ENCODE data around the gene MEFV. TPM values are rescaled to one million over a fixed set of nuclear protein-coding genes. Genes with fewer than 3 reads are reported as not detected.

MEFV gene
- total RNA-seq, 4 donors from 2014 or later: 0.21 to 12.0 (median 1.1) TPM

DNA sequence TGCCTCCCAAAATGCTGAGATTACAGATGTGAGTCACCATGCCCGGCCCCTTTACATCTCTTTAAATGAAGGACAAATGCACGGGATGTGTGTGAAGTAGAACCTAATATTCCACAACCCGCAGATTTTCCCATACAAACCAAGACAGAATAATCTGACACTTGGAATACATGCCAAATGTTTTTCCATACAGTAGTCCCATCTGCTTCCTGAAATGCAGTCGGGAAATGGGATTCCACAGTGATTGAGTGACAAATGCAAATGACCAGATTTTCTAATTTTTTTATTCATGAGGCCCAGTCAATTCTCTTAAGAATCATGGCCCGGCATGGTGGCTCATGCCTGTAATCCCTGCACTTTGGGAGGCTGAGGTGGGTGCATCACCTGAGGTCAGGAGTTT is 14.7 kb downstream of the MEFV start:
- Histone ChIP-seq H3K4me1 (no peaks in the 10 kb centered on the region), H3K4me3 (no peak overlapping the region), H3K36me3 (no peaks in the 10 kb centered on the region), H3K27ac (no peak overlapping the region), H3K27me3 (no peaks in the 10 kb centered on the region), H3K9me3 (no peaks in the 10 kb centered on the region)
- DNase-seq: no peak
- TF ChIP-seq POLR2A (IDR thresholded peaks at IDR 0.05): no peak
- TF ChIP-seq, protein P1, sequence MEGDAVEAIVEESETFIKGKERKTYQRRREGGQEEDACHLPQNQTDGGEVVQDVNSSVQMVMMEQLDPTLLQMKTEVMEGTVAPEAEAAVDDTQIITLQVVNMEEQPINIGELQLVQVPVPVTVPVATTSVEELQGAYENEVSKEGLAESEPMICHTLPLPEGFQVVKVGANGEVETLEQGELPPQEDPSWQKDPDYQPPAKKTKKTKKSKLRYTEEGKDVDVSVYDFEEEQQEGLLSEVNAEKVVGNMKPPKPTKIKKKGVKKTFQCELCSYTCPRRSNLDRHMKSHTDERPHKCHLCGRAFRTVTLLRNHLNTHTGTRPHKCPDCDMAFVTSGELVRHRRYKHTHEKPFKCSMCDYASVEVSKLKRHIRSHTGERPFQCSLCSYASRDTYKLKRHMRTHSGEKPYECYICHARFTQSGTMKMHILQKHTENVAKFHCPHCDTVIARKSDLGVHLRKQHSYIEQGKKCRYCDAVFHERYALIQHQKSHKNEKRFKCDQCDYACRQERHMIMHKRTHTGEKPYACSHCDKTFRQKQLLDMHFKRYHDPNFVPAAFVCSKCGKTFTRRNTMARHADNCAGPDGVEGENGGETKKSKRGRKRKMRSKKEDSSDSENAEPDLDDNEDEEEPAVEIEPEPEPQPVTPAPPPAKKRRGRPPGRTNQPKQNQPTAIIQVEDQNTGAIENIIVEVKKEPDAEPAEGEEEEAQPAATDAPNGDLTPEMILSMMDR (IDR thresholded peaks at IDR 0.05): no peak
- intact Hi-C loops (cut with DNase I; ENCODE audit: low total_unique reads): no loop called here

DNA sequence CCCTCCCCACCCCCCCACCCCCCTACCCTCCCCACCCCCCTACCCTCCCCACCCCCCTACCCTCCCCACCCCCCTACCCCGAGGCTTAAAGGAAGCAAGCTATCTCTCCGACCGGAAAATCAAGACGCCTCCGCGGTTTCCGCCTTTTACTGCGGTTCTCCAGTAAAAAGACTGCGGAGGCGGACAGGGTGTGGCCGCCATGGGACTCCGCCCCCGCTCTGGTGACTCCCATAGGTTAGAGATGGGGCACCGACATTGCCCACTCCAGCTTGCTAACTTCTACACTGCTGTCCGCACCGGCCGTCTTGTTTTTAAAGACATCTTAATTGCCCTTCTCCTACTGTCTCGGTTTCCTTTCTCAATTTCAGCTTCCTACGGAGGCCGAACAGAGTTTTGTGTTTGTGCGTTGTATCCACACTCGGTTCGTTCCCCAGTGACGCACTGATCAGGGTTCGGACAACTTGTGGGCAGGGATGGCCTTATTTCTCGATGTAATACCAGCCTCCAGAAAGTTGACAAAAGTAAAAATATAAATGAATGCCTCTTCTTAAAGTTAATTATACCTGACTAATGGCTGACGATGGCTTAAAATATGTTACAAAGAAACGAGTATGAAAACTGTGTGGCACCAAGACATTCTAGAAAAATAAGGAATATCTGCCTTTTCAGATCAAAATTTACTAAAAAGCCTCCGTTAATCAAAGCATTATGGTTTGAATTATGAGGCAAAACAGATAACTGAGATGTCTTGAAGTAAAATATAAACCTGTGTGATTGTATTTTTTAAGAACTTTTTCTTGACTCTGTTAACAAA is 20.4 kb downstream of the MEFV start:
- no peaks in the 10 kb centered on the region for H3K36me3 ChIP-seq
- DNase-seq: peak; percentile 35 to 37
- H3K9me3 ChIP-seq: no peaks in the 10 kb centered on the region
- no peak overlapping the region for H3K4me3 ChIP-seq
- no peaks in the 10 kb centered on the region for H3K27me3 ChIP-seq
- H3K4me1 ChIP-seq: peaks cover 0 to 5% of the 10 kb centered on the region in 2 donors
- no peak overlapping the region for H3K27ac ChIP-seq
- TF ChIP-seq, protein P1 (IDR thresholded peaks at IDR 0.05): no peak
- no peak for TF ChIP-seq POLR2A (IDR thresholded peaks at IDR 0.05)
- intact Hi-C loops (cut with DNase I; ENCODE audit: low total_unique reads): no loop called here

DNA sequence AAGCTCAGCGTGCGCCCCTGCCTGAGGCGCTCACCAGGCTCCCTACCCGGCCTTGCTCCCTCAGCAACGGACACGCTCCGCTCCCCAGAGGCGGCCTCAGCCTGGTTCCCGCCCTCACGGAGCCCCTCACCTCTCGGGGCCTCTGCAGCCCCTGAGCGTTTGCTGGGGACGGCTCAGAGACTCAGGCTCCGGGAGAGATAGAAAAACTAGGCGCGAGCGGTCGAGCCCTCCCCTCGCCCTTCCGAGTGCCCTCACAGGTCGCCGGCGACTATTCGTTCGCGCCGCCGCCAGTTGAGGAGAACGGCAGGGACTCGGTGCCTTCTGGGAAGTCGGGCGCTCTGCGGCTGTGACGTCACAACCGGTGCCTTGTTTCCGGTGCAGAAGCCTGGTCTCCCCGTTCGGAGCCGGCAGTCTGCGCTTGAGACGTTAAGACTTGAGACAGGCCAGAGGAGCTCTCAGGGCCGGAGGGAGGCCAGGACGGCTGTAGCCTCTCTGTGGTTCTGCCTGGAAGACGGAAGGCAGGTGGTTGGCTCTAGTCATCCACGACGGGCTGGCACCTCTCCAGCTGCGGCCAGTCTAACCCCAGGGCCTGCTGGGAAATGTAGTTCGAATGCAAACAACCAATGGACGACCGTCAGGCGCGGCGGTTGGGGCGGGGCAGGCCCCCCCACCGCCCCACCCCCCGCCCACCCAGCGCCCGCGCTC is 21.4 kb downstream of the MEFV start, which contains the start of gene ZNF200:
Gene ZNF200 (minus strand): TSS at position 302 of the 705 bp plus-strand sequence. CDS start 1,403 bp downstream, outside the sequence.
- TF ChIP-seq, protein P1 (IDR thresholded peaks at IDR 0.05): no peak
- peak in 1 of 2 donors; percentile 43 for TF ChIP-seq POLR2A (IDR thresholded peaks at IDR 0.05)
- H3K27me3 ChIP-seq: no peaks in the 10 kb centered on the region
- peak within 1 kb of the TSS; percentile 96 to 99 for H3K27ac ChIP-seq
- intact Hi-C loops (cut with DNase I; ENCODE audit: low total_unique reads): no loop called here
- H3K4me3 ChIP-seq: peak within 1 kb of the TSS; percentile 69 to 79
- H3K4me1 ChIP-seq: peaks cover 0 to 5% of the 10 kb centered on the region in 2 donors
- H3K9me3 ChIP-seq: no peaks in the 10 kb centered on the region
- H3K36me3 ChIP-seq: no peaks in the 10 kb centered on the region
- peak; percentile 94 to 96 for DNase-seq

DNA sequence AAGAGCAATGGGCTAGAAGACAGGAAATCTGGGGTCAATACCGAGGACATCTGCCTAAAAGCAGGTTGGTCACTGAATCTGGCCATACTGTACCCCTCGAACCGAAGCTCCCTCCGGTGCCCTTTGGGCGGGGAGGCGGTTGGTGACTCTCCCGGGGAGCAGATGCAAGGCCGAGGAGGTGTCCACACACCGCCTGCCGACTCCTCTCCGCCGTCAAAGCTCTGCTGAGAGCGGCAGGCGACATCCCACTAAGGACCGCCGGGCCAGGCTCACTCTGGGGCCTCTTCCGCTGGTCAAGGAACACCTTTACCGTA is 21.9 kb downstream of the MEFV start:
- Histone ChIP-seq H3K27ac (peak overlapping the region; percentile 96 to 99), H3K4me3 (peak overlapping the region; percentile 69 to 79), H3K4me1 (peaks cover 0 to 5% of the 10 kb centered on the region in 2 donors), H3K9me3 (no peaks in the 10 kb centered on the region), H3K36me3 (no peaks in the 10 kb centered on the region), H3K27me3 (no peaks in the 10 kb centered on the region)
- no peak for DNase-seq
- TF ChIP-seq, protein P1 (IDR thresholded peaks at IDR 0.05): no peak
- no peak for TF ChIP-seq POLR2A (IDR thresholded peaks at IDR 0.05)
- intact Hi-C loops (cut with DNase I; ENCODE audit: low total_unique reads): no loop called here
